Measurements from ENCODE around the gene MGARP.

- TF ChIP-seq DMBX1 (CRISPR knock-in tag; IDR thresholded peaks at IDR 0.05; ENCODE audit: borderline replicate concordance), result no peak
- no peak for TF ChIP-seq CTCF (IDR thresholded peaks at IDR 0.05 in 2 of 3, conservative IDR thresholded peaks at IDR 0.05 in 1 of 3; ENCODE audit: insufficient read depth in 2 of 3, low read depth in 1 of 3, low read length in 3 of 3)
Observed at GRCh38 chr4:139241086-139241783, 38.8 kb downstream of the MGARP start.

Data from K562 (cell line).